Measurements from ENCODE around the gene GALT.

DNA sequence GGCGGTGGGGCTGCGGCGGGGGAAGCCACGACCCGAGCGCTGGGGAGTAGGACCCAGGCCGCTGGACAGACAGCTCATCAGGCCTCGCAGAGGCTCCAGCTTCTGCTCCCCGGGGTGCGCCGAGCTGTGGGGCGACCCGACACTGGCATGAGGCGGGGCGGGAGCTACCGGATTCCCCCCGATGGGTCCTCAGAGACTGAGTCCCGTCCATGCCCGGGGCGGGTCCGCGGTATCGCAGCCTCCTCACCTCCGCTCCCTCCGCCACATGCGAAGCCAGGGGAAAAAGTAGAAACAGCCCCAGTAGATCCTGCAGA is 18.5 kb downstream of the GALT start:
- TF ChIP-seq POLR2A (IDR thresholded peaks at IDR 0.05; ENCODE audit: low read length) (no peak), GATA1 (IDR thresholded peaks at IDR 0.05; ENCODE audit: low read depth, low read length) (no peak)
